ENCODE data around the gene AOC2. TPM values are rescaled to one million over a fixed set of nuclear protein-coding genes. Genes with fewer than 3 reads are reported as not detected.
"Not testable (repeated sequence)": the region's sequence is repeated elsewhere in the genome, so short reads cannot be mapped to it uniquely, and the experiment has no call there.

AOC2 gene
- total RNA-seq, 8 experiments from 2014 or later = 1.3 to 2.6 (median 2.1) TPM

GRCh38 chr17:42882166-42882565 is 37.8 kb downstream of the AOC2 start:
- no peaks in the 10 kb centered on the region for H3K4me1 ChIP-seq (replicated peaks in 1 of 2)
- in situ Hi-C loops (cut with MboI; ENCODE audit: low pct_unique_long_range_greater_than_20kb in 2 of 9, low sequenced_read_pairs in 9 of 9, unreplicated experiment in 9 of 9) = no loop called here
- no peak overlapping the region for H3K27ac ChIP-seq
- 67 to 100% (median 92%) methylated on average over 1 to 7 of the region's 8 CpGs; no CpG with 5 or more reads in 3 of the 10 experiments for WGBS, 10 experiments
- ATAC-seq (replicated peaks in 6 of 8) = no peak
- H3K4me3 ChIP-seq = no peak overlapping the region

- no peak for ATAC-seq (replicated peaks in 6 of 8)
- Histone ChIP-seq H3K27ac (no peak overlapping the region), H3K4me3 (no peak overlapping the region), H3K4me1 (replicated peaks in 1 of 2) (no peaks in the 10 kb centered on the region)
- in situ Hi-C loops (cut with MboI; ENCODE audit: low pct_unique_long_range_greater_than_20kb in 2 of 9, low sequenced_read_pairs in 9 of 9, unreplicated experiment in 9 of 9) = no loop called here
- 40 to 93% (median 76%) methylated on average over 2 to 7 of the region's 7 CpGs; no CpG with 5 or more reads in 1 of the 10 experiments for WGBS, 10 experiments
Measured at GRCh38 chr17:42883802-42884558, 39.6 kb downstream of the AOC2 start.

- ATAC-seq (replicated peaks in 6 of 8); H3K4me3 ChIP-seq; in situ Hi-C loops (cut with MboI; ENCODE audit: low pct_unique_long_range_greater_than_20kb in 2 of 9, low sequenced_read_pairs in 9 of 9, unreplicated experiment in 9 of 9); H3K27ac ChIP-seq; H3K4me1 ChIP-seq (replicated peaks in 1 of 2): not testable (repeated sequence)
- 80 to 100% (median 95%) methylated on average over 1 to 3 of the region's 3 CpGs; no CpG with 5 or more reads in 3 of the 10 experiments for WGBS, 10 experiments
Measured at GRCh38 chr17:42885806-42886205, 41.4 kb downstream of the AOC2 start.

GRCh38 chr17:42886283-42887176 is 42.1 kb downstream of the AOC2 start:
- Histone ChIP-seq H3K27ac (no peak overlapping the region), H3K4me3 (no peak overlapping the region), H3K4me1 (replicated peaks in 1 of 2) (peaks cover 0 to 3% of the 10 kb centered on the region in 2 donors)
- in situ Hi-C loops (cut with MboI; ENCODE audit: low pct_unique_long_range_greater_than_20kb in 2 of 9, low sequenced_read_pairs in 9 of 9, unreplicated experiment in 9 of 9) = no loop called here
- peak in 1 of 8 experiments; percentile 16 for ATAC-seq (replicated peaks in 6 of 8)
- WGBS, 10 experiments = 38 to 78% (median 64%) methylated on average over 1 to 11 of the region's 15 CpGs

GRCh38 chr17:42889809-42890208 is 45.4 kb downstream of the AOC2 start:
- Histone ChIP-seq H3K4me1 (replicated peaks in 1 of 2) (peaks cover 0 to 8% of the 10 kb centered on the region in 2 donors), H3K4me3 (no peak overlapping the region), H3K27ac (no peak overlapping the region)
- 40 to 100% (median 80%) methylated on average over 1 of the region's 7 CpGs; no CpG with 5 or more reads in 5 of the 10 experiments for WGBS, 10 experiments
- no peak for ATAC-seq (replicated peaks in 6 of 8)
- in situ Hi-C loops (cut with MboI; ENCODE audit: low pct_unique_long_range_greater_than_20kb in 2 of 9, low sequenced_read_pairs in 9 of 9, unreplicated experiment in 9 of 9) = no loop called here

GRCh38 chr17:42891539-42892152 is 47.3 kb downstream of the AOC2 start:
- in situ Hi-C loops (cut with MboI; ENCODE audit: low pct_unique_long_range_greater_than_20kb in 2 of 9, low sequenced_read_pairs in 9 of 9, unreplicated experiment in 9 of 9) = no loop called here
- Histone ChIP-seq H3K4me1 (replicated peaks in 1 of 2) (peaks cover 0 to 8% of the 10 kb centered on the region in 2 donors), H3K4me3 (no peak overlapping the region), H3K27ac (no peak overlapping the region)
- 9 to 65% (median 33%) methylated on average over 1 to 9 of the region's 10 CpGs; no CpG with 5 or more reads in 1 of the 10 experiments for WGBS, 10 experiments
- ATAC-seq (replicated peaks in 6 of 8) = peak in 5 of 8 experiments; percentile 36 to 69 (median 59)

- Histone ChIP-seq H3K4me1 (replicated peaks in 1 of 2) (peaks cover 0 to 8% of the 10 kb centered on the region in 2 donors), H3K27ac (no peak overlapping the region), H3K4me3 (no peak overlapping the region)
- in situ Hi-C loops (cut with MboI; ENCODE audit: low pct_unique_long_range_greater_than_20kb in 2 of 9, low sequenced_read_pairs in 9 of 9, unreplicated experiment in 9 of 9) = no loop called here
- WGBS, 10 experiments = 21 to 80% (median 60%) methylated on average over 1 to 3 of the region's 4 CpGs; no CpG with 5 or more reads in 3 of the 10 experiments
- ATAC-seq (replicated peaks in 6 of 8) = no peak
Measured at GRCh38 chr17:42893359-42893758, 49.0 kb downstream of the AOC2 start.

- 64 to 100% (median 84%) methylated on average over 1 to 12 of the region's 12 CpGs; no CpG with 5 or more reads in 1 of the 10 experiments for WGBS, 10 experiments
- no peak for ATAC-seq (replicated peaks in 6 of 8)
- peaks cover 0 to 8% of the 10 kb centered on the region in 2 donors for H3K4me1 ChIP-seq (replicated peaks in 1 of 2)
- no peak overlapping the region for H3K27ac ChIP-seq
- no peak overlapping the region for H3K4me3 ChIP-seq
- in situ Hi-C loops (cut with MboI; ENCODE audit: low pct_unique_long_range_greater_than_20kb in 2 of 9, low sequenced_read_pairs in 9 of 9, unreplicated experiment in 9 of 9) = no loop called here
Measured at GRCh38 chr17:42894283-42895184, 50.2 kb downstream of the AOC2 start.

GRCh38 chr17:42895185-42895555 is 50.8 kb downstream of the AOC2 start:
- H3K27ac ChIP-seq = no peak overlapping the region
- peak in 1 of 8 experiments; percentile 75 for ATAC-seq (replicated peaks in 6 of 8)
- no peak overlapping the region for H3K4me3 ChIP-seq
- H3K4me1 ChIP-seq (replicated peaks in 1 of 2) = peaks cover 0 to 8% of the 10 kb centered on the region in 2 donors
- 0 to 71% (median 39%) methylated on average over 1 to 2 of the region's 2 CpGs; no CpG with 5 or more reads in 6 of the 10 experiments for WGBS, 10 experiments
- in situ Hi-C loops (cut with MboI; ENCODE audit: low pct_unique_long_range_greater_than_20kb in 2 of 9, low sequenced_read_pairs in 9 of 9, unreplicated experiment in 9 of 9) = no loop called here

GRCh38 chr17:42898147-42898811 is 53.9 kb downstream of the AOC2 start:
- WGBS, 10 experiments = 78 to 90% (median 80%) methylated on average over 1 to 5 of the region's 7 CpGs; no CpG with 5 or more reads in 6 of the 10 experiments
- Histone ChIP-seq H3K27ac (no peak overlapping the region), H3K4me3 (no peak overlapping the region), H3K4me1 (replicated peaks in 1 of 2) (no peaks in the 10 kb centered on the region)
- in situ Hi-C loops (cut with MboI; ENCODE audit: low pct_unique_long_range_greater_than_20kb in 2 of 9, low sequenced_read_pairs in 9 of 9, unreplicated experiment in 9 of 9) = no loop called here
- no peak for ATAC-seq (replicated peaks in 6 of 8)

GRCh38 chr17:42899981-42900380 is 55.6 kb downstream of the AOC2 start:
- ATAC-seq (replicated peaks in 6 of 8); H3K27ac ChIP-seq; in situ Hi-C loops (cut with MboI; ENCODE audit: low pct_unique_long_range_greater_than_20kb in 2 of 9, low sequenced_read_pairs in 9 of 9, unreplicated experiment in 9 of 9); H3K4me1 ChIP-seq (replicated peaks in 1 of 2); H3K4me3 ChIP-seq: not testable (repeated sequence)
- 37 to 100% (median 64%) methylated on average over 1 to 3 of the region's 3 CpGs; no CpG with 5 or more reads in 4 of the 10 experiments for whole genome bisulfite sequencing, 10 experiments
